Activated T-cell treated with anti-CD3 and anti-CD28 coated beads for 4 hours (primary cell): ENCODE data around the gene PSKH1.

Experiments
- DNase-seq: peaks from one replicate; pipeline ENCODE4 v3.0.0-alpha.2; 2020

Gene PSKH1

GRCh38 chr16:67868290-67868689 lies 24.8 kb upstream of the PSKH1 start:
- DNase-seq = no peak

GRCh38 chr16:67869653-67870052 lies 23.4 kb upstream of the PSKH1 start:
- no peak for DNase-seq

GRCh38 chr16:67871256-67871655 lies 21.8 kb upstream of the PSKH1 start:
- no peak for DNase-seq

- no peak for DNase-seq
These were observed 20.9 kb upstream of the PSKH1 start for GRCh38 chr16:67872131-67872630.

GRCh38 chr16:67872631-67873434 lies 20.2 kb upstream of the PSKH1 start, which contains the start of gene EDC4:
Gene EDC4 (plus strand): TSS chr16:67873052. CDS start chr16:67873262, 210 bp downstream.
- peak; percentile 86 for DNase-seq

GRCh38 chr16:67873435-67874370 lies 19.4 kb upstream of the PSKH1 start:
- DNase-seq = no peak

GRCh38 chr16:67874372-67874771 lies 18.7 kb upstream of the PSKH1 start:
- no peak for DNase-seq

- DNase-seq = no peak
These were observed 16.0 kb upstream of the PSKH1 start for GRCh38 chr16:67877064-67877463.

GRCh38 chr16:67878232-67878631 lies 14.8 kb upstream of the PSKH1 start:
- no peak for DNase-seq

GRCh38 chr16:67878846-67879245 lies 14.2 kb upstream of the PSKH1 start:
- DNase-seq = no peak

- DNase-seq = no peak
These were observed 13.6 kb upstream of the PSKH1 start for GRCh38 chr16:67879462-67879861.

- no peak for DNase-seq
These were observed 13.1 kb upstream of the PSKH1 start for GRCh38 chr16:67879936-67880335.

- no peak for DNase-seq
These were observed 12.5 kb upstream of the PSKH1 start for GRCh38 chr16:67880584-67880983.

- no peak for DNase-seq
These were observed 11.4 kb upstream of the PSKH1 start for GRCh38 chr16:67881621-67882161.

- DNase-seq = no peak
These were observed 10.5 kb upstream of the PSKH1 start for GRCh38 chr16:67882374-67883145.

- no peak for DNase-seq
These were observed 9.7 kb upstream of the PSKH1 start for GRCh38 chr16:67883146-67883871.

- DNase-seq = peak; percentile 63
These were observed 9.2 kb upstream of the PSKH1 start for GRCh38 chr16:67883872-67884261.

GRCh38 chr16:67884684-67885083 lies 8.4 kb upstream of the PSKH1 start, which contains the start of gene NRN1L:
Gene NRN1L (plus strand): TSS chr16:67884885. CDS start chr16:67884904, 19 bp downstream.
- DNase-seq = no peak

- no peak for DNase-seq
These were observed 7.5 kb upstream of the PSKH1 start for GRCh38 chr16:67885545-67885944.

GRCh38 chr16:67885976-67886375 lies 7.1 kb upstream of the PSKH1 start:
- no peak for DNase-seq

GRCh38 chr16:67886387-67886786 lies 6.7 kb upstream of the PSKH1 start:
- DNase-seq = no peak

- no peak for DNase-seq
These were observed 4.7 kb upstream of the PSKH1 start for GRCh38 chr16:67888331-67888730.
